Measurements from ENCODE around the gene DMAP1. TPM values are rescaled to one million over a fixed set of nuclear protein-coding genes. Genes with fewer than 3 reads are reported as not detected.

DMAP1 gene
- total RNA-seq, 1 experiment from 2014 or later, result 40.9 TPM

DNA sequence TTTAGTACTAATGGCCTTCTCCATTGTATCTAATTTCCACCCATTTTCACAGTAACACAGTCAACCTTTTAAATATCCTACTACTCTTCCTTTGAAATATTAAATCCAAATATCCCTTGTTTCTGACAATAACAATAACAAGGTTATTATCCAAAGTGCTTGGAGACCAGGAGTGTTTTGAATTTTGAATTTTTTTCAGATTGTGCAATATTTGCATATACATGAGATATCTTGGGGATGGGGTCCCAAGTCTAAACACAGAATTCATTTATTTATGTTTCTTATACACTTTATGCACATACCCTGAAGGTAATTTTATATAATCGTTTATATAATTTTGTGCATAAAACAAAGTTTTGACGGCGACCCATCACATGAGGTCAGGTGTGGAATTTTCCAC is 17.5 kb downstream of the DMAP1 start (continued):
- TF ChIP-seq, protein P1, sequence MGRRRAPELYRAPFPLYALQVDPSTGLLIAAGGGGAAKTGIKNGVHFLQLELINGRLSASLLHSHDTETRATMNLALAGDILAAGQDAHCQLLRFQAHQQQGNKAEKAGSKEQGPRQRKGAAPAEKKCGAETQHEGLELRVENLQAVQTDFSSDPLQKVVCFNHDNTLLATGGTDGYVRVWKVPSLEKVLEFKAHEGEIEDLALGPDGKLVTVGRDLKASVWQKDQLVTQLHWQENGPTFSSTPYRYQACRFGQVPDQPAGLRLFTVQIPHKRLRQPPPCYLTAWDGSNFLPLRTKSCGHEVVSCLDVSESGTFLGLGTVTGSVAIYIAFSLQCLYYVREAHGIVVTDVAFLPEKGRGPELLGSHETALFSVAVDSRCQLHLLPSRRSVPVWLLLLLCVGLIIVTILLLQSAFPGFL (CRISPR knock-in tag; IDR thresholded peaks at IDR 0.05; ENCODE audit: borderline replicate concordance), result no peak
- TF ChIP-seq, protein P2, sequence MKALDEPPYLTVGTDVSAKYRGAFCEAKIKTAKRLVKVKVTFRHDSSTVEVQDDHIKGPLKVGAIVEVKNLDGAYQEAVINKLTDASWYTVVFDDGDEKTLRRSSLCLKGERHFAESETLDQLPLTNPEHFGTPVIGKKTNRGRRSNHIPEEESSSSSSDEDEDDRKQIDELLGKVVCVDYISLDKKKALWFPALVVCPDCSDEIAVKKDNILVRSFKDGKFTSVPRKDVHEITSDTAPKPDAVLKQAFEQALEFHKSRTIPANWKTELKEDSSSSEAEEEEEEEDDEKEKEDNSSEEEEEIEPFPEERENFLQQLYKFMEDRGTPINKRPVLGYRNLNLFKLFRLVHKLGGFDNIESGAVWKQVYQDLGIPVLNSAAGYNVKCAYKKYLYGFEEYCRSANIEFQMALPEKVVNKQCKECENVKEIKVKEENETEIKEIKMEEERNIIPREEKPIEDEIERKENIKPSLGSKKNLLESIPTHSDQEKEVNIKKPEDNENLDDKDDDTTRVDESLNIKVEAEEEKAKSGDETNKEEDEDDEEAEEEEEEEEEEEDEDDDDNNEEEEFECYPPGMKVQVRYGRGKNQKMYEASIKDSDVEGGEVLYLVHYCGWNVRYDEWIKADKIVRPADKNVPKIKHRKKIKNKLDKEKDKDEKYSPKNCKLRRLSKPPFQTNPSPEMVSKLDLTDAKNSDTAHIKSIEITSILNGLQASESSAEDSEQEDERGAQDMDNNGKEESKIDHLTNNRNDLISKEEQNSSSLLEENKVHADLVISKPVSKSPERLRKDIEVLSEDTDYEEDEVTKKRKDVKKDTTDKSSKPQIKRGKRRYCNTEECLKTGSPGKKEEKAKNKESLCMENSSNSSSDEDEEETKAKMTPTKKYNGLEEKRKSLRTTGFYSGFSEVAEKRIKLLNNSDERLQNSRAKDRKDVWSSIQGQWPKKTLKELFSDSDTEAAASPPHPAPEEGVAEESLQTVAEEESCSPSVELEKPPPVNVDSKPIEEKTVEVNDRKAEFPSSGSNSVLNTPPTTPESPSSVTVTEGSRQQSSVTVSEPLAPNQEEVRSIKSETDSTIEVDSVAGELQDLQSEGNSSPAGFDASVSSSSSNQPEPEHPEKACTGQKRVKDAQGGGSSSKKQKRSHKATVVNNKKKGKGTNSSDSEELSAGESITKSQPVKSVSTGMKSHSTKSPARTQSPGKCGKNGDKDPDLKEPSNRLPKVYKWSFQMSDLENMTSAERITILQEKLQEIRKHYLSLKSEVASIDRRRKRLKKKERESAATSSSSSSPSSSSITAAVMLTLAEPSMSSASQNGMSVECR (CRISPR knock-in tag; IDR thresholded peaks at IDR 0.05; ENCODE audit: borderline replicate concordance), result no peak
- no peak for TF ChIP-seq FOXK1 (CRISPR knock-in tag; IDR thresholded peaks at IDR 0.05)
- TF ChIP-seq, protein P3, sequence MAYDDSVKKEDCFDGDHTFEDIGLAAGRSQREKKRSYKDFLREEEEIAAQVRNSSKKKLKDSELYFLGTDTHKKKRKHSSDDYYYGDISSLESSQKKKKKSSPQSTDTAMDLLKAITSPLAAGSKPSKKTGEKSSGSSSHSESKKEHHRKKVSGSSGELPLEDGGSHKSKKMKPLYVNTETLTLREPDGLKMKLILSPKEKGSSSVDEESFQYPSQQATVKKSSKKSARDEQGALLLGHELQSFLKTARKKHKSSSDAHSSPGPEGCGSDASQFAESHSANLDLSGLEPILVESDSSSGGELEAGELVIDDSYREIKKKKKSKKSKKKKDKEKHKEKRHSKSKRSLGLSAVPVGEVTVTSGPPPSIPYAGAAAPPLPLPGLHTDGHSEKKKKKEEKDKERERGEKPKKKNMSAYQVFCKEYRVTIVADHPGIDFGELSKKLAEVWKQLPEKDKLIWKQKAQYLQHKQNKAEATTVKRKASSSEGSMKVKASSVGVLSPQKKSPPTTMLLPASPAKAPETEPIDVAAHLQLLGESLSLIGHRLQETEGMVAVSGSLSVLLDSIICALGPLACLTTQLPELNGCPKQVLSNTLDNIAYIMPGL (CRISPR knock-in tag; IDR thresholded peaks at IDR 0.05), result no peak

DNA sequence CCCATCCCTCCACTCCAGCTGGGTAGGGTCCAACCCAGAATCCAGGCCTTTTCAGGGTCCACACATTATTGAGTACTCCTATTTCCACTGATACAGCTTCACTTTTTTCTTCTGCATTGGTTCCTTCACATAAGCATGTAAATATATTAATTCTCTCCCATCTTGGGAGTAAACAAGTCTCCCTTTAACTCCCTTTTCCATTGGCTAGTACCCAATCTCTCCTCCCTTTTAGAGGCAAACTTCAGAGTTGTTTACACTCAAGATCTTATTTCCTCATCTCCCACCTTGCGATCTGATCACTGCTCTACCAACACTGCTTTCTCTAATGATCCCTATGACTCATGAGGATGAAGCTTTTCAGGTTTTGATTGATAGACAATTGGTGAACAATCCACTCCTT is 20.3 kb downstream of the DMAP1 start:
- POLR2A ChIA-PET, result interaction anchor here (1.2 kb wide), 1 partner anchor 16 kb away, joined by 3 read pairs; no protein-coding TSS in a partner anchor
- CTCF ChIA-PET, result interaction anchor here (1.1 kb wide), 1 partner anchor 16 kb away, joined by 4 read pairs; no protein-coding TSS in a partner anchor
- TF ChIP-seq, protein P4, sequence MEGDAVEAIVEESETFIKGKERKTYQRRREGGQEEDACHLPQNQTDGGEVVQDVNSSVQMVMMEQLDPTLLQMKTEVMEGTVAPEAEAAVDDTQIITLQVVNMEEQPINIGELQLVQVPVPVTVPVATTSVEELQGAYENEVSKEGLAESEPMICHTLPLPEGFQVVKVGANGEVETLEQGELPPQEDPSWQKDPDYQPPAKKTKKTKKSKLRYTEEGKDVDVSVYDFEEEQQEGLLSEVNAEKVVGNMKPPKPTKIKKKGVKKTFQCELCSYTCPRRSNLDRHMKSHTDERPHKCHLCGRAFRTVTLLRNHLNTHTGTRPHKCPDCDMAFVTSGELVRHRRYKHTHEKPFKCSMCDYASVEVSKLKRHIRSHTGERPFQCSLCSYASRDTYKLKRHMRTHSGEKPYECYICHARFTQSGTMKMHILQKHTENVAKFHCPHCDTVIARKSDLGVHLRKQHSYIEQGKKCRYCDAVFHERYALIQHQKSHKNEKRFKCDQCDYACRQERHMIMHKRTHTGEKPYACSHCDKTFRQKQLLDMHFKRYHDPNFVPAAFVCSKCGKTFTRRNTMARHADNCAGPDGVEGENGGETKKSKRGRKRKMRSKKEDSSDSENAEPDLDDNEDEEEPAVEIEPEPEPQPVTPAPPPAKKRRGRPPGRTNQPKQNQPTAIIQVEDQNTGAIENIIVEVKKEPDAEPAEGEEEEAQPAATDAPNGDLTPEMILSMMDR (IDR thresholded peaks at IDR 0.05), result no peak
- TF ChIP-seq JUN (CRISPR knock-in tag; IDR thresholded peaks at IDR 0.05) (no peak), GTF2I (CRISPR knock-in tag; conservative IDR thresholded peaks at IDR 0.05) (no peak), OVOL2 (CRISPR knock-in tag; IDR thresholded peaks at IDR 0.05; ENCODE audit: borderline replicate concordance) (no peak), ZNF263 (CRISPR knock-in tag; IDR thresholded peaks at IDR 0.05; ENCODE audit: low read depth) (no peak), NFATC4 (CRISPR knock-in tag; IDR thresholded peaks at IDR 0.05) (no peak)
- TF ChIP-seq, protein P5, sequence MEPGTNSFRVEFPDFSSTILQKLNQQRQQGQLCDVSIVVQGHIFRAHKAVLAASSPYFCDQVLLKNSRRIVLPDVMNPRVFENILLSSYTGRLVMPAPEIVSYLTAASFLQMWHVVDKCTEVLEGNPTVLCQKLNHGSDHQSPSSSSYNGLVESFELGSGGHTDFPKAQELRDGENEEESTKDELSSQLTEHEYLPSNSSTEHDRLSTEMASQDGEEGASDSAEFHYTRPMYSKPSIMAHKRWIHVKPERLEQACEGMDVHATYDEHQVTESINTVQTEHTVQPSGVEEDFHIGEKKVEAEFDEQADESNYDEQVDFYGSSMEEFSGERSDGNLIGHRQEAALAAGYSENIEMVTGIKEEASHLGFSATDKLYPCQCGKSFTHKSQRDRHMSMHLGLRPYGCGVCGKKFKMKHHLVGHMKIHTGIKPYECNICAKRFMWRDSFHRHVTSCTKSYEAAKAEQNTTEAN (CRISPR knock-in tag; IDR thresholded peaks at IDR 0.05), result no peak
- DNase-seq (ENCODE audit: low spot score), result no peak
- peaks cover 5% of the 10 kb centered on the region; the same call in 1 of the 2 replicates for H3K9me3 Mint-ChIP-seq
- H3K36me3 Mint-ChIP-seq, result peaks cover 18% of the 10 kb centered on the region
- no peak overlapping the region for H3K4me3 Mint-ChIP-seq
- ATAC-seq, result no peak
- H3K4me1 Mint-ChIP-seq, result peaks cover 8% of the 10 kb centered on the region
- H3K27ac Mint-ChIP-seq, result no peak overlapping the region
- H3K27me3 Mint-ChIP-seq (ENCODE audit: low read depth), result no peaks in the 10 kb centered on the region

DNA sequence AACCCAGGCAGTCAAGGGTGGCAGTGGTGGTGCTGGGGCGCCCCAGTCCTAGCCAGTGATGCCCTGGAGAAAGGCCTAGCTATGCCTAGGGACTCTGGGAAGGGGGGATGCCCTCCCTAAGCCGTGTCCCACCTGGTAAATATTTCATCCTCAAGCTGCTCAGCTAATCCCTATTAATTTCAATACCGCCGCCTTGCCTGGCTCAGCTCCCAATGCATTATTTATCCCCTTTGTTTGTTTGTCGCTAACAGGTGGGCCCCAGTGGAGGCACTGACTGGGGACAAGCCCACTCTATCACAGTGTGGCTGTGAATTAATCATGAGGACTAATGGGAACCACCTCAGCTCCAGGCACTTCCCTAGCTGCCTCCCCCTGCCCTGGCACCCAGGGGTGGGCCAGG is 22.5 kb downstream of the DMAP1 start:
- Mint-ChIP-seq H3K4me3 (no peak overlapping the region), H3K9me3 (no peaks in the 10 kb centered on the region), H3K27ac (no peak overlapping the region), H3K36me3 (peaks cover 7% of the 10 kb centered on the region), H3K27me3 (ENCODE audit: low read depth) (no peaks in the 10 kb centered on the region), H3K4me1 (peaks cover 23% of the 10 kb centered on the region)
- POLR2A ChIA-PET, result no interaction called here
- ATAC-seq, result no peak
- CTCF ChIA-PET, result interaction anchor here (0.8 to 1.2 kb wide), 3 partner anchors 133 to 420 kb away, joined by 3 read pairs; no protein-coding TSS in a partner anchor
- no peak for DNase-seq (ENCODE audit: low spot score)
- TF ChIP-seq, protein P6, sequence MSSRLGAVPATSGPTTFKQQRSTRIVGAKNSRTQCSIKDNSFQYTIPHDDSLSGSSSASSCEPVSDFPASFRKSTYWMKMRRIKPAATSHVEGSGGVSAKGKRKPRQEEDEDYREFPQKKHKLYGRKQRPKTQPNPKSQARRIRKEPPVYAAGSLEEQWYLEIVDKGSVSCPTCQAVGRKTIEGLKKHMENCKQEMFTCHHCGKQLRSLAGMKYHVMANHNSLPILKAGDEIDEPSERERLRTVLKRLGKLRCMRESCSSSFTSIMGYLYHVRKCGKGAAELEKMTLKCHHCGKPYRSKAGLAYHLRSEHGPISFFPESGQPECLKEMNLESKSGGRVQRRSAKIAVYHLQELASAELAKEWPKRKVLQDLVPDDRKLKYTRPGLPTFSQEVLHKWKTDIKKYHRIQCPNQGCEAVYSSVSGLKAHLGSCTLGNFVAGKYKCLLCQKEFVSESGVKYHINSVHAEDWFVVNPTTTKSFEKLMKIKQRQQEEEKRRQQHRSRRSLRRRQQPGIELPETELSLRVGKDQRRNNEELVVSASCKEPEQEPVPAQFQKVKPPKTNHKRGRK (CRISPR knock-in tag; IDR thresholded peaks at IDR 0.05; ENCODE audit: borderline replicate concordance), result no peak
- no peak for TF ChIP-seq OVOL2 (CRISPR knock-in tag; IDR thresholded peaks at IDR 0.05; ENCODE audit: borderline replicate concordance)
- no peak for TF ChIP-seq JAZF1 (CRISPR knock-in tag; IDR thresholded peaks at IDR 0.05)
- no peak for TF ChIP-seq ZNF121 (CRISPR knock-in tag; IDR thresholded peaks at IDR 0.05)
- TF ChIP-seq, protein P7, sequence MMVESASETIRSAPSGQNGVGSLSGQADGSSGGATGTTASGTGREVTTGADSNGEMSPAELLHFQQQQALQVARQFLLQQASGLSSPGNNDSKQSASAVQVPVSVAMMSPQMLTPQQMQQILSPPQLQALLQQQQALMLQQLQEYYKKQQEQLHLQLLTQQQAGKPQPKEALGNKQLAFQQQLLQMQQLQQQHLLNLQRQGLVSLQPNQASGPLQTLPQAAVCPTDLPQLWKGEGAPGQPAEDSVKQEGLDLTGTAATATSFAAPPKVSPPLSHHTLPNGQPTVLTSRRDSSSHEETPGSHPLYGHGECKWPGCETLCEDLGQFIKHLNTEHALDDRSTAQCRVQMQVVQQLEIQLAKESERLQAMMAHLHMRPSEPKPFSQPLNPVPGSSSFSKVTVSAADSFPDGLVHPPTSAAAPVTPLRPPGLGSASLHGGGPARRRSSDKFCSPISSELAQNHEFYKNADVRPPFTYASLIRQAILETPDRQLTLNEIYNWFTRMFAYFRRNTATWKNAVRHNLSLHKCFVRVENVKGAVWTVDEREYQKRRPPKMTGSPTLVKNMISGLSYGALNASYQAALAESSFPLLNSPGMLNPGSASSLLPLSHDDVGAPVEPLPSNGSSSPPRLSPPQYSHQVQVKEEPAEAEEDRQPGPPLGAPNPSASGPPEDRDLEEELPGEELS (CRISPR knock-in tag; IDR thresholded peaks at IDR 0.05), result no peak
- TF ChIP-seq, protein P8, sequence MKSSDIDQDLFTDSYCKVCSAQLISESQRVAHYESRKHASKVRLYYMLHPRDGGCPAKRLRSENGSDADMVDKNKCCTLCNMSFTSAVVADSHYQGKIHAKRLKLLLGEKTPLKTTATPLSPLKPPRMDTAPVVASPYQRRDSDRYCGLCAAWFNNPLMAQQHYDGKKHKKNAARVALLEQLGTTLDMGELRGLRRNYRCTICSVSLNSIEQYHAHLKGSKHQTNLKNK (CRISPR knock-in tag; IDR thresholded peaks at IDR 0.05), result no peak
- TF ChIP-seq CREB1 (CRISPR knock-in tag; IDR thresholded peaks at IDR 0.05), result no peak
- TF ChIP-seq FOXP1 (CRISPR knock-in tag; IDR thresholded peaks at IDR 0.05; ENCODE audit: borderline replicate concordance), result no peak
